ENCODE measurements around the gene TMCO1.

DNA sequence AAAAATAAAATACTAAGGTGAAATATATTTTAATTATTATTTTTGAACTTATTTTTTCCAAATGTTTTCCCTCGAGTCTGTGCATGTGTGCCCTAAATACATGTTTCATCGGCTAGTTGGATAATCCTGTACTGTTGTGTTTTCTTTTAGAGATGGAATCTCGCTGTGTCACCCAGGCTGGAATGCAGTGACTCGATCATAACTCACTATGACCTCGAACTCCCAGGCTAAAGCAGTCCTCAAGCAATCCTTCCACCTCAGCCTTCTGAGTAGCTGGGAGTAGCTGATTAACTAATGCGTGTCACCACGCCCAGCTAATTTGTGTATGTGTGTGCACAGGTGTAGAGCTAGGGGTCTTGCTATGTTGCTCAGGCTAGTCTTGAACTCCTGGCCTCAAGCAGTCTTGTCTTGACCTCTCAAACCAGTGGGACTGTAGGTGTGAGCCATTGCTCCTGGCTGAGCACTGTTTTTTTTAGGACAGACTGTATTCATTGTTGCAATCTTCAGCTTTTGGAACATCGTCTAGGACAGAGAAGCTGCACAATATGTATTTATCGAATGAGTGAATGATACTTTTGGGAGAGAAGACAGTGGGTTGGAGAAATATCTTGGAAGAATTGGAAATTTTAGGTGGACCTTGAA, 4.8 kb upstream of the TMCO1 start:
- TF ChIP-seq, protein P1, sequence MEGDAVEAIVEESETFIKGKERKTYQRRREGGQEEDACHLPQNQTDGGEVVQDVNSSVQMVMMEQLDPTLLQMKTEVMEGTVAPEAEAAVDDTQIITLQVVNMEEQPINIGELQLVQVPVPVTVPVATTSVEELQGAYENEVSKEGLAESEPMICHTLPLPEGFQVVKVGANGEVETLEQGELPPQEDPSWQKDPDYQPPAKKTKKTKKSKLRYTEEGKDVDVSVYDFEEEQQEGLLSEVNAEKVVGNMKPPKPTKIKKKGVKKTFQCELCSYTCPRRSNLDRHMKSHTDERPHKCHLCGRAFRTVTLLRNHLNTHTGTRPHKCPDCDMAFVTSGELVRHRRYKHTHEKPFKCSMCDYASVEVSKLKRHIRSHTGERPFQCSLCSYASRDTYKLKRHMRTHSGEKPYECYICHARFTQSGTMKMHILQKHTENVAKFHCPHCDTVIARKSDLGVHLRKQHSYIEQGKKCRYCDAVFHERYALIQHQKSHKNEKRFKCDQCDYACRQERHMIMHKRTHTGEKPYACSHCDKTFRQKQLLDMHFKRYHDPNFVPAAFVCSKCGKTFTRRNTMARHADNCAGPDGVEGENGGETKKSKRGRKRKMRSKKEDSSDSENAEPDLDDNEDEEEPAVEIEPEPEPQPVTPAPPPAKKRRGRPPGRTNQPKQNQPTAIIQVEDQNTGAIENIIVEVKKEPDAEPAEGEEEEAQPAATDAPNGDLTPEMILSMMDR (IDR thresholded peaks at IDR 0.05): no peak
- TF ChIP-seq EP300 (IDR thresholded peaks at IDR 0.05; ENCODE audit: borderline replicate concordance in 1 of 2, low read depth in 1 of 2, low read length in 1 of 2) (no peak; a peak in 1 of 4 replicates), RFX5 (IDR thresholded peaks at IDR 0.05; ENCODE audit: low read length) (no peak), SMC3 (IDR thresholded peaks at IDR 0.05; ENCODE audit: low read depth, low read length) (no peak)

Measured in SK-N-SH (cell line).